ENCODE measurements around the gene TRAF1.

- TF ChIP-seq CTCF (IDR thresholded peaks at IDR 0.05) (peak in 1 of 5 experiments; percentile 20), POLR2A (IDR thresholded peaks at IDR 0.05) (peak; percentile 37), POLR2AphosphoS5 (IDR thresholded peaks at IDR 0.05) (peak; percentile 30 to 67 (median 61)), EP300 (IDR thresholded peaks at IDR 0.05; ENCODE audit: low read depth) (no peak)
Observed at GRCh38 chr9:120875954-120876841, 50.4 kb downstream of the TRAF1 start.
